ENCODE results near the gene SLC12A7. TPM values are rescaled to one million over a fixed set of nuclear protein-coding genes. Genes with fewer than 3 reads are reported as not detected.
"Not testable (repeated sequence)": the region's sequence is repeated elsewhere in the genome, so short reads cannot be mapped to it uniquely, and the experiment has no call there.

Gene SLC12A7
- total RNA-seq, 6 experiments from 2014 or later = 0.07 to 0.09 (median 0.09) TPM; not detected in 3

GRCh38 chr5:1130218-1130946 lies 18.5 kb upstream of the SLC12A7 start:
- TF ChIP-seq CTCF (IDR thresholded peaks at IDR 0.05) = no peak
- Mint-ChIP-seq H3K36me3 (ENCODE audit: low read depth) (no peaks in the 10 kb centered on the region), H3K27me3 (ENCODE audit: insufficient read depth) (peaks cover 29% of the 10 kb centered on the region), H3K27ac (no peak overlapping the region), H3K4me1 (ENCODE audit: low read depth) (no peaks in the 10 kb centered on the region), H3K4me3 (no peak overlapping the region), H3K9me3 (no peaks in the 10 kb centered on the region)
- no peak for DNase-seq

GRCh38 chr5:1129711-1130055 lies 17.8 kb upstream of the SLC12A7 start:
- TF ChIP-seq CTCF (IDR thresholded peaks at IDR 0.05) = no peak
- H3K4me1 Mint-ChIP-seq (ENCODE audit: low read depth) = peaks cover 5% of the 10 kb centered on the region
- peaks cover 28% of the 10 kb centered on the region for H3K27me3 Mint-ChIP-seq (ENCODE audit: insufficient read depth)
- no peaks in the 10 kb centered on the region for H3K36me3 Mint-ChIP-seq (ENCODE audit: low read depth)
- H3K27ac Mint-ChIP-seq = no peak overlapping the region
- DNase-seq = no peak
- H3K9me3 Mint-ChIP-seq = no peaks in the 10 kb centered on the region
- no peak overlapping the region for H3K4me3 Mint-ChIP-seq

GRCh38 chr5:1128977-1129710 lies 17.3 kb upstream of the SLC12A7 start:
- DNase-seq = no peak
- no peaks in the 10 kb centered on the region for H3K36me3 Mint-ChIP-seq (ENCODE audit: low read depth)
- no peak overlapping the region for H3K4me3 Mint-ChIP-seq
- no peak for TF ChIP-seq CTCF (IDR thresholded peaks at IDR 0.05)
- no peak overlapping the region for H3K27ac Mint-ChIP-seq
- H3K27me3 Mint-ChIP-seq (ENCODE audit: insufficient read depth) = peaks cover 27% of the 10 kb centered on the region
- peaks cover 10% of the 10 kb centered on the region for H3K4me1 Mint-ChIP-seq (ENCODE audit: low read depth)
- no peaks in the 10 kb centered on the region for H3K9me3 Mint-ChIP-seq

GRCh38 chr5:1127959-1128785 lies 16.3 kb upstream of the SLC12A7 start:
- Mint-ChIP-seq H3K27me3 (ENCODE audit: insufficient read depth) (peaks cover 26% of the 10 kb centered on the region), H3K36me3 (ENCODE audit: low read depth) (no peaks in the 10 kb centered on the region), H3K27ac (no peak overlapping the region), H3K4me1 (ENCODE audit: low read depth) (peaks cover 11% of the 10 kb centered on the region), H3K9me3 (no peaks in the 10 kb centered on the region), H3K4me3 (no peak overlapping the region)
- no peak for TF ChIP-seq CTCF (IDR thresholded peaks at IDR 0.05)
- DNase-seq = no peak

GRCh38 chr5:1125695-1126094 lies 13.8 kb upstream of the SLC12A7 start:
- H3K4me1 Mint-ChIP-seq (ENCODE audit: low read depth) = peaks cover 11% of the 10 kb centered on the region
- H3K27me3 Mint-ChIP-seq (ENCODE audit: insufficient read depth) = peaks cover 26% of the 10 kb centered on the region
- not testable (repeated sequence) for H3K36me3 Mint-ChIP-seq (ENCODE audit: low read depth); H3K9me3 Mint-ChIP-seq; DNase-seq; H3K27ac Mint-ChIP-seq; H3K4me3 Mint-ChIP-seq

GRCh38 chr5:1125030-1125357 lies 13.1 kb upstream of the SLC12A7 start:
- Mint-ChIP-seq H3K27me3 (ENCODE audit: insufficient read depth) (peaks cover 28% of the 10 kb centered on the region), H3K4me3 (no peak overlapping the region), H3K27ac (no peak overlapping the region), H3K9me3 (no peaks in the 10 kb centered on the region), H3K36me3 (ENCODE audit: low read depth) (no peaks in the 10 kb centered on the region), H3K4me1 (ENCODE audit: low read depth) (peaks cover 11% of the 10 kb centered on the region)
- no peak for DNase-seq
- no peak for TF ChIP-seq CTCF (IDR thresholded peaks at IDR 0.05)

All from HFFc6 (cell line).